ENCODE results near the gene ARFGEF2.

ARFGEF2 gene

DNA sequence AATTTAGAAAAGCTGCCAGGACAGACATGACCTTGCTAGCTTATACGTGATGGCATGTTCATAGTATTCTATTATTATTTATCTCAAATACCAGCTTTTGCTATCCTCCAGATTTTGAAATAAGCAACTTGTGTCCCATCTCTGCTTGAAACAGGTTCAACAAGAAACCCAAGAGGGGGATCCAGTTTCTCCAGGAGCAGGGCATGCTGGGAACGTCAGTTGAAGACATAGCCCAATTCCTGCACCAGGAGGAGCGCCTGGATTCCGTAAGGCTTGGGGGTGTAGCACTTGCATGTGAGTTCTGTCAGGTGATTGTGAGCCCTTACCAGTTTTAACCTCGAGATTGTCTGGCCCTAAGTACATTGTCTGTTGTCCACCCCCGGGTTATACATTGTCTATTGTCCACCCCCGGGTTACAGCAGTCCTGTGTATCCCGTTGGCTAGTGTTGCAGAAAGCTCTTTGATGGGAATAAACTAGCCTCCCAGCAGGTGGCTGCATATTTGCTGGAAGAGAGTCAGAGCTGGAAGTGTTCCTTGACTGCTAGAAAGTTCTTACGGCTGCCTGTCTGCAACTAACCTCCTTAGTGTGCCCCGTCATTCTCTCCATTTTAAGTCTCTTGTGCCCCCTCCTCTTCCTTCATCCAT is 63.2 kb downstream of the ARFGEF2 start:
- Histone ChIP-seq H3K79me1 (replicated peaks; ENCODE audit: low read length, poor library complexity, severe bottlenecking) (peaks cover 21% of the 10 kb centered on the region), H3K4me3 (ENCODE audit: insufficient read depth in 1 of 2, low read depth in 1 of 2, low read length in 2 of 2) (no peak overlapping the region), H2BK120ac (ENCODE audit: low read depth, low read length) (no peak overlapping the region), H3K36me3 (ENCODE audit: control insufficient read depth in 1 of 2, insufficient read depth in 2 of 2, low read depth in 1 of 2, low read length in 2 of 2) (peaks cover 23 to 77% of the 10 kb centered on the region in 2 experiments), H3K9me3 (ENCODE audit: control insufficient read depth, low read length) (no peaks in the 10 kb centered on the region), H2AK5ac (ENCODE audit: low read length, severe bottlenecking) (peak overlapping the region; percentile 96), H3K23ac (ENCODE audit: low read length in 2 of 2) (no peak overlapping the region), H2AFZ (ENCODE audit: low read depth, low read length) (no peak overlapping the region), H4K8ac (ENCODE audit: low read length) (no peak overlapping the region), H3K4ac (ENCODE audit: low read depth in 1 of 2, low read length in 2 of 2) (no peak overlapping the region), H3K27ac (ENCODE audit: low read length, poor library complexity, severe bottlenecking) (peak overlapping the region; percentile 91), H3K9ac (ENCODE audit: low read length) (no peak overlapping the region), H3K27me3 (ENCODE audit: control insufficient read depth in 1 of 2, insufficient read depth in 1 of 2, low read length in 2 of 2) (no peaks in the 10 kb centered on the region), H4K91ac (ENCODE audit: low read length) (no peak overlapping the region), H2BK12ac (ENCODE audit: low read length in 2 of 2) (no peak overlapping the region), H3K4me1 (ENCODE audit: control insufficient read depth, insufficient read depth, low read depth, low read length) (peaks cover 11% of the 10 kb centered on the region), H3K18ac (ENCODE audit: low read depth in 1 of 2, low read length in 2 of 2) (no peak overlapping the region), H2BK5ac (ENCODE audit: low read depth, low read length, poor library complexity, severe bottlenecking) (no peak overlapping the region), H3K14ac (ENCODE audit: low read length in 2 of 2) (no peak overlapping the region), H3K4me2 (ENCODE audit: low read length, poor library complexity, severe bottlenecking) (peak overlapping the region; percentile 23), H2BK15ac (ENCODE audit: low read depth, poor library complexity, severe bottlenecking) (no peak overlapping the region)
- WGBS, result 97% methylated on average over 7 of the region's 10 CpGs
- no peak for DNase-seq

DNA sequence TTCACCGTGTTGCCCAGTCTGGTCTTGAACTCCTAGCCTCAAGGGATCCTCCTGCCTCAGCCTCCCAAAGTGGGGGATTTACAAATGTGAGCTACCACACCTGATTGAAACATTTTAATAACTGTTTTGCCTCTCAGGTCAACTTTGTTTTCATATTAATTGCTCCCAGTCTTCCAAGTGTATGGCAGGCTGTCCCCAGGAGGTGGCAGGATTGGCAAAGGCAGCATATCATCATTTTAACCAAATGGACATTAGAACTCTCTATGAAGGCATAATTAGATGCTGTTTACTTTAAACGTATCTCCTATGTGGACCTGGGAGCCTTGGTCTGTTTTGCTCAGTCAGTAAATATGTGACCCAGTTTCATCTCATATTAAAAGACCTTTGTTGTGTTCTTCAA is 65.4 kb downstream of the ARFGEF2 start:
- 77% methylated on average over 2 of the region's 2 CpGs for WGBS

DNA sequence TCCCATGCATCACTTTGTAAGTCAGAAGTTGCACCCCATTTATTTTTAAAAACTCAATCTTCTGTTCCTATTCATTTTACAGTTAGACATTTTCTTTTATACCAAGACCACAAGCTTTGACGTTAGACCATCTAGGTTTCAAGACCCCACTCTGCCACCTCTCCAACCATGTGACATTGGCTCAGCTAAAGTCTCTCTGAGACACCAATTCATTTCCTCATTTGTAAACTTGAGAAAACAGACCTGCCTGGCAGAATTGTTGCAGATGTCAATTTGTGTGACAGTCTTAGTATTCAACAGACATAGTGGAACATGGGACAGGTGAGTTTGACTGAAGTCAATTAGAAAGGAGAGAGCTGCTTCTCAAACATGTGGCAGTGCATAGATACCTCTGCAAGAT is 69.0 kb downstream of the ARFGEF2 start:
- Histone ChIP-seq H3K4me2 (ENCODE audit: low read length, poor library complexity, severe bottlenecking) (no peak overlapping the region), H3K23ac (ENCODE audit: low read length in 2 of 2) (no peak overlapping the region), H2BK15ac (ENCODE audit: low read depth, poor library complexity, severe bottlenecking) (no peak overlapping the region), H3K9ac (ENCODE audit: low read length) (no peak overlapping the region), H3K27me3 (ENCODE audit: control insufficient read depth in 1 of 2, insufficient read depth in 1 of 2, low read length in 2 of 2) (no peaks in the 10 kb centered on the region), H3K36me3 (ENCODE audit: control insufficient read depth in 1 of 2, insufficient read depth in 2 of 2, low read depth in 1 of 2, low read length in 2 of 2) (peaks cover 40 to 97% of the 10 kb centered on the region in 2 experiments), H3K18ac (ENCODE audit: low read depth in 1 of 2, low read length in 2 of 2) (no peak overlapping the region), H3K14ac (ENCODE audit: low read length in 2 of 2) (no peak overlapping the region), H2AK5ac (ENCODE audit: low read length, severe bottlenecking) (no peak overlapping the region), H3K27ac (ENCODE audit: low read length, poor library complexity, severe bottlenecking) (no peak overlapping the region), H3K4me3 (ENCODE audit: insufficient read depth in 1 of 2, low read depth in 1 of 2, low read length in 2 of 2) (no peak overlapping the region), H2BK12ac (ENCODE audit: low read length in 2 of 2) (no peak overlapping the region), H4K91ac (ENCODE audit: low read length) (no peak overlapping the region), H3K79me1 (replicated peaks; ENCODE audit: low read length, poor library complexity, severe bottlenecking) (peaks cover 22% of the 10 kb centered on the region), H3K9me3 (ENCODE audit: control insufficient read depth, low read length) (no peaks in the 10 kb centered on the region), H2BK5ac (ENCODE audit: low read depth, low read length, poor library complexity, severe bottlenecking) (no peak overlapping the region), H3K4me1 (ENCODE audit: control insufficient read depth, insufficient read depth, low read depth, low read length) (no peaks in the 10 kb centered on the region), H3K4ac (ENCODE audit: low read depth in 1 of 2, low read length in 2 of 2) (no peak overlapping the region), H2AFZ (ENCODE audit: low read depth, low read length) (no peak overlapping the region), H4K8ac (ENCODE audit: low read length) (no peak overlapping the region), H2BK120ac (ENCODE audit: low read depth, low read length) (no peak overlapping the region)
- no peak for DNase-seq
- 93% methylated on average over 1 of the region's 1 CpG for WGBS

More for the DNA sequence above, 65.4 kb downstream of the ARFGEF2 start:
- Histone ChIP-seq H3K27ac (ENCODE audit: low read length, poor library complexity, severe bottlenecking) (no peak overlapping the region), H3K36me3 (ENCODE audit: control insufficient read depth in 1 of 2, insufficient read depth in 2 of 2, low read depth in 1 of 2, low read length in 2 of 2) (peaks cover 33 to 96% of the 10 kb centered on the region in 2 experiments), H4K8ac (ENCODE audit: low read length) (no peak overlapping the region), H2BK5ac (ENCODE audit: low read depth, low read length, poor library complexity, severe bottlenecking) (no peak overlapping the region), H3K4me1 (ENCODE audit: control insufficient read depth, insufficient read depth, low read depth, low read length) (peaks cover 11% of the 10 kb centered on the region), H3K9ac (ENCODE audit: low read length) (no peak overlapping the region), H2BK12ac (ENCODE audit: low read length in 2 of 2) (no peak overlapping the region), H3K9me3 (ENCODE audit: control insufficient read depth, low read length) (no peaks in the 10 kb centered on the region), H3K27me3 (ENCODE audit: control insufficient read depth in 1 of 2, insufficient read depth in 1 of 2, low read length in 2 of 2) (no peaks in the 10 kb centered on the region), H3K79me1 (replicated peaks; ENCODE audit: low read length, poor library complexity, severe bottlenecking) (peaks cover 22% of the 10 kb centered on the region), H3K14ac (ENCODE audit: low read length in 2 of 2) (no peak overlapping the region), H3K4ac (ENCODE audit: low read depth in 1 of 2, low read length in 2 of 2) (no peak overlapping the region), H4K91ac (ENCODE audit: low read length) (no peak overlapping the region), H2BK120ac (ENCODE audit: low read depth, low read length) (no peak overlapping the region), H2BK15ac (ENCODE audit: low read depth, poor library complexity, severe bottlenecking) (no peak overlapping the region), H3K4me3 (ENCODE audit: insufficient read depth in 1 of 2, low read depth in 1 of 2, low read length in 2 of 2) (no peak overlapping the region), H3K18ac (ENCODE audit: low read depth in 1 of 2, low read length in 2 of 2) (no peak overlapping the region), H2AFZ (ENCODE audit: low read depth, low read length) (no peak overlapping the region), H3K23ac (ENCODE audit: low read length in 2 of 2) (no peak overlapping the region), H2AK5ac (ENCODE audit: low read length, severe bottlenecking) (no peak overlapping the region), H3K4me2 (ENCODE audit: low read length, poor library complexity, severe bottlenecking) (no peak overlapping the region)
- no peak for DNase-seq

DNA sequence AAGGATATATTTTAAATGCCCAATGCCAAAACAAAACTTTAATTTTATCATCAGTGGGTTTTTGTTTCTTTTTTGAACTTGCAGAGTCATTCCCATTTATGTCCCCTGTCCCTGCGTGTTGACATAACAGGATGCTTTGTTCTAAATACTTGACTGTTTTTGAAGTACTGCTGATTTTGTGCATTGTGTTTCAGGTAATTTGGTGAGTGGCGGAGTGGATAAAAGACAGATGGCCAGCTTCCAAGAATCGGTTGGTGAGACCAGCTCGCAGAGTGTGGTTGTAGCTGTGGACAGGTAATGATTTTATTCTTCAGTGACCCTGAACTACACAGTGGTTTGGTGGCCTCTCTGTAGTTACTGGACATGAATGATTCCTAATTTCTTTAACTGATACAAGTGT is 74.1 kb downstream of the ARFGEF2 start:
- H3K18ac ChIP-seq (ENCODE audit: low read depth in 1 of 2, low read length in 2 of 2), result no peak overlapping the region
- peaks cover 12% of the 10 kb centered on the region for H3K79me1 ChIP-seq (replicated peaks; ENCODE audit: low read length, poor library complexity, severe bottlenecking)
- no peaks in the 10 kb centered on the region for H3K27me3 ChIP-seq (ENCODE audit: control insufficient read depth in 1 of 2, insufficient read depth in 1 of 2, low read length in 2 of 2)
- H3K27ac ChIP-seq (ENCODE audit: low read length, poor library complexity, severe bottlenecking), result no peak overlapping the region
- no peak overlapping the region for H3K23ac ChIP-seq (ENCODE audit: low read length in 2 of 2)
- no peak overlapping the region for H4K91ac ChIP-seq (ENCODE audit: low read length)
- H3K14ac ChIP-seq (ENCODE audit: low read length in 2 of 2), result no peak overlapping the region
- no peak overlapping the region for H2BK15ac ChIP-seq (ENCODE audit: low read depth, poor library complexity, severe bottlenecking)
- no peak overlapping the region for H4K8ac ChIP-seq (ENCODE audit: low read length)
- H3K4me1 ChIP-seq (ENCODE audit: control insufficient read depth, insufficient read depth, low read depth, low read length), result no peaks in the 10 kb centered on the region
- H2BK12ac ChIP-seq (ENCODE audit: low read length in 2 of 2), result no peak overlapping the region
- H2BK5ac ChIP-seq (ENCODE audit: low read depth, low read length, poor library complexity, severe bottlenecking), result no peak overlapping the region
- 98% methylated on average over 4 of the region's 4 CpGs for WGBS
- no peak overlapping the region for H3K4me2 ChIP-seq (ENCODE audit: low read length, poor library complexity, severe bottlenecking)
- no peak overlapping the region for H2AK5ac ChIP-seq (ENCODE audit: low read length, severe bottlenecking)
- H3K36me3 ChIP-seq (ENCODE audit: control insufficient read depth in 1 of 2, insufficient read depth in 2 of 2, low read depth in 1 of 2, low read length in 2 of 2), result peaks cover 42 to 97% of the 10 kb centered on the region in 2 experiments
- H3K9me3 ChIP-seq (ENCODE audit: control insufficient read depth, low read length), result no peaks in the 10 kb centered on the region
- DNase-seq, result no peak
- no peak overlapping the region for H3K4ac ChIP-seq (ENCODE audit: low read depth in 1 of 2, low read length in 2 of 2)
- H3K4me3 ChIP-seq (ENCODE audit: insufficient read depth in 1 of 2, low read depth in 1 of 2, low read length in 2 of 2), result no peak overlapping the region
- H2AFZ ChIP-seq (ENCODE audit: low read depth, low read length), result no peak overlapping the region
- no peak overlapping the region for H3K9ac ChIP-seq (ENCODE audit: low read length)
- no peak overlapping the region for H2BK120ac ChIP-seq (ENCODE audit: low read depth, low read length)
